Breast epithelium (tissue), 3 donors: ENCODE data around the gene PDLIM4.

ENCODE experiments used
- CTCF ChIP-seq, 3 donors: fragments of 450-650 bp; IDR thresholded peaks; one replicate each; pipeline ENCODE4 v1.5.1; 2016 to 2017; ENCODE audit warnings: antibody characterized with exemption in 3 of 3, mild to moderate bottlenecking in 3 of 3, moderate library complexity in 3 of 3
- POLR2AphosphoS5 ChIP-seq, 3 donors: sonication (generic); formaldehyde crosslinking; IDR thresholded peaks; one replicate each; pipeline ENCODE4 v1.6.1; 2017; ENCODE audit warnings: antibody characterized with exemption in 3 of 3

GRCh38 chr5:132305420-132305819 lies 47.9 kb downstream of the PDLIM4 start:
- no peak for TF ChIP-seq CTCF (IDR thresholded peaks at IDR 0.05)
- TF ChIP-seq POLR2AphosphoS5 (IDR thresholded peaks at IDR 0.05), result no peak
